GM20000 (cell line): Measurements from ENCODE around the gene AKR1B1.
"Not testable (repeated sequence)": the region's sequence is repeated elsewhere in the genome, so short reads cannot be mapped to it uniquely, and the experiment has no call there.

ENCODE experiments used
- DNase-seq: peaks from one replicate; pipeline ENCODE4 v3.0.0; 2012; ENCODE audit warnings: low spot score
- TF ChIP-seq, protein P1 (sequence below): IDR thresholded peaks from 2 replicates; pipeline ENCODE4 v1.5.1; 2012; ENCODE audit warnings: mild to moderate bottlenecking, control low read depth; ENCODE audit errors: extremely low read depth, missing control alignments

The AKR1B1 gene

DNA sequence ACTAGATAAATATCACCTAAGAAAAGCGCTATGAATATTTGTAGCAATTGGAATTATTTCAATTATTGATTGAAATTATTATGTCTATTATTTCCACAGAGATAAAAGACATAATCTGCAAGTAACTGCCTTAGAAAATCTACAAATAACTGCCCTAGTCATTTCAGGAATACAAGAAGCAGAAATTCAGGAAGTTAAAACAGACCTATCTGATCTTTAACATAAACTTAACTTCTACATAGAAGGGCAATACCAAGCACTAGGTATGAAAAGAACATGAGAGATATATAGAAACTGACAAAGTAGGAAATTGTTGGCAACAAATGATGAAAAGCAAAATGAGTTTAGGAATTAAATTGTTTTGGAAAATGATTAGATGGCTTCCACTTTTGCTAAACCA, 36.6 kb upstream of the AKR1B1 start:
- no peak for DNase-seq
- TF ChIP-seq, protein P1, sequence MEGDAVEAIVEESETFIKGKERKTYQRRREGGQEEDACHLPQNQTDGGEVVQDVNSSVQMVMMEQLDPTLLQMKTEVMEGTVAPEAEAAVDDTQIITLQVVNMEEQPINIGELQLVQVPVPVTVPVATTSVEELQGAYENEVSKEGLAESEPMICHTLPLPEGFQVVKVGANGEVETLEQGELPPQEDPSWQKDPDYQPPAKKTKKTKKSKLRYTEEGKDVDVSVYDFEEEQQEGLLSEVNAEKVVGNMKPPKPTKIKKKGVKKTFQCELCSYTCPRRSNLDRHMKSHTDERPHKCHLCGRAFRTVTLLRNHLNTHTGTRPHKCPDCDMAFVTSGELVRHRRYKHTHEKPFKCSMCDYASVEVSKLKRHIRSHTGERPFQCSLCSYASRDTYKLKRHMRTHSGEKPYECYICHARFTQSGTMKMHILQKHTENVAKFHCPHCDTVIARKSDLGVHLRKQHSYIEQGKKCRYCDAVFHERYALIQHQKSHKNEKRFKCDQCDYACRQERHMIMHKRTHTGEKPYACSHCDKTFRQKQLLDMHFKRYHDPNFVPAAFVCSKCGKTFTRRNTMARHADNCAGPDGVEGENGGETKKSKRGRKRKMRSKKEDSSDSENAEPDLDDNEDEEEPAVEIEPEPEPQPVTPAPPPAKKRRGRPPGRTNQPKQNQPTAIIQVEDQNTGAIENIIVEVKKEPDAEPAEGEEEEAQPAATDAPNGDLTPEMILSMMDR: no peak

DNA sequence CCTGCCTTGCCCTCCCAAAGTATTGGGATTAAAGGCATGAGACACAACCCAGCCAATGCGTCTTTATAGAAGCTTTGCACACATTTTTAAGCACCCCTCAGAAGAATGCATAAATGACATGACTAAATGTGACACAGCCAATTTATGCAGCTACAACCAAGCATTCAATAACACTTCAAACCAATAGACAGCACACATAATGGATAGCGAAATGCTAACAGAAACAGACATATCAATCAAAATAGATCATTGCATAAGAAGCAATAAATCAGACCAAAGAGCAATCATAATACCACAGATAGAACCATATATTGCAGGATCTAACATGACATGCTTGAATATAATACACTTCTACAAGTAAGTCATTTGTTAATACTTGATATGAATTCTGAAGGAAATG, 34.2 kb upstream of the AKR1B1 start:
- TF ChIP-seq, protein P1: no peak
- DNase-seq: no peak

DNA sequence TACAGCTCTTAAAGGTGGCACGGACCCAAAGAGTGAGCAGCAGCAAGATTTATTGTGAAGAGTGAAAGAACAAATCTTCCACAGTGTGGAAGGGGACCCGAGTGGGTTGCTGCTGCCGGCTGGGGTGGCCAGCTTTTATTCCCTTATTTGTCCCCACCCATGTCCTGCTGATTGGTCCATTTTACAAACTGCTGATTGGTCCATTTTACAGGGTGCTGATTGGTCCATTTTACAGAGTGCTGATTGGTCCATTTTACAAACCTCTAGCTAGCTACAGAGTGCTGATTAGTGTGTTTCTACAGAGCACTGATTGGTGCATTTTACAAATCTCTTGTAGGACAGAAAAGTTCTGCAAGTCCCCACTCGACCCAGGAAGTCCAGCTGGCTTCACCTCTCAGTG, 28.8 kb upstream of the AKR1B1 start:
- not testable (repeated sequence) for DNase-seq

DNA sequence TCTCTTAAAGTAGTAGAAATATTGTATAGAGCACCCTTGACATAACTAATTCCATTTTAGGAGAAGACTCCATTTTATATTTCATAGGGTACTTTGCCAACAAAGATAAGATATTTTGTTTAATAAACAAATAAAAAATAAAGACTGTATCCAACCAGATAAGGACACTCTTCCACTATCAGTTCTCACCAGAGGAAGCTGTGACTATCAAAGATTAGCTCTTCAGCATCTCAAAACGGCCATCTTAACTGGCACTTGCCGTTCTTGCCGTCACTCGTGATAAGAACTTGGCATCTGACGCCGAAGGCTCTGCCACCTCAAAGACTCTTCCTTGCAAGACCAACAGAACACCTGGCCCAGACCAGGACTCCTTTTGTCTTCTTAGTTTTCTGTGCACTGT, 26.3 kb upstream of the AKR1B1 start:
- TF ChIP-seq, protein P1: no peak
- DNase-seq: no peak

DNA sequence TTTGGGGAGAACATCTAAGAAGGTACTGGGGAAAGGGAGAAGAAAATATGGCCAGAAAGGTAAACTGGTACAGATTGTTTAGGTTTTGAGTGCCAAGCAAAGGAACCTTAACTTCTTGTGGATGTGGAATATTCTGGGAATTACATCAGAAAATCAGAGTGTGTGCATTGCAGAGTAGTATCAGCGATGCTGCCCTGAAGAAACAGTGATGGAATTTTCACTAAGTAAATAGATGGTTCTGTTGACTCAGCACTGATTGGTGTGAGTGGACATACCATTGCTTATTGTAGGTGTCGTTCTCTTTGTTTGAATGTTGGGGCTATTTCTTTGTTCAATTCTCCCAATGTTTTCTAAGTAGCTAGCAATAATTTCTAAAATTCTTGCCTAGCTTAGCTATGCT, 24.4 kb upstream of the AKR1B1 start:
- TF ChIP-seq, protein P1: no peak
- DNase-seq: no peak

DNA sequence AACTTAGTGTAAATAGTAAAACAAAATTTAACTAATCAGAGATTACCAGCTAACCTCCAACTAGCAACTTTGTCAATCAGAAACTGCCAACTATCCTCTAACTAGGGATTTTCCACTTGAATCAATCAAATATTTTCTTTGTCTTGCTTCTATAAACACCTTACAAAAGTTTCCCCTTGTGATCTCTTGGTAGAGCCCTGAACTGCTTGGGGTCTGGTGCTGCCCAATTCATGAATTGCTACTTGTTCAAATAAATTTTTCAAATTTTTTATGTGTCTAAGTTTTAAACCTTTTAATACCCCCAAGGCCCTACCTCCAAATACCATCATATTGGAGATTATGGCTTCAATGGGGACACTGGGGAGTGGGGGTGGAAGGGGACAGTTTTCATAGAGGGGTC, 24.0 kb upstream of the AKR1B1 start:
- TF ChIP-seq, protein P1: no peak
- DNase-seq: no peak

DNA sequence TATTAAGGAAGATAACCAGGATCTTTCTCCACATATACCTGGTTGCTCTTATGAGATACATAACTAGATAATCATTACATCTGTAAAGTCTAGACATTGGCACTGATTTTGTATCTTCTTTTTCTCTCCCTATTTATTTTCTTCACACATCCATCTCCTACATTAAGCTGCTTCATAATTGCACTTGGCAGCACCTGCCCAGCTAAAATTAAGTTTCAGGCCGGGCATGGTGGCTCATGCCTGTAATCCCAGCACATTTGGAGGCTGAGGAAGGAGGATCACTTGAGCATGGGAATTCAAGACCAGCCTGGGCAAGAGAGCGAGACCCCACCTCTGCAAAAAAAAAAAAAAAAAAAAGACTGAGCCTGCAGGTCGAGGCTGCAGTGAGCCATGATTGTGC, 22.3 kb upstream of the AKR1B1 start:
- TF ChIP-seq, protein P1: no peak

DNA sequence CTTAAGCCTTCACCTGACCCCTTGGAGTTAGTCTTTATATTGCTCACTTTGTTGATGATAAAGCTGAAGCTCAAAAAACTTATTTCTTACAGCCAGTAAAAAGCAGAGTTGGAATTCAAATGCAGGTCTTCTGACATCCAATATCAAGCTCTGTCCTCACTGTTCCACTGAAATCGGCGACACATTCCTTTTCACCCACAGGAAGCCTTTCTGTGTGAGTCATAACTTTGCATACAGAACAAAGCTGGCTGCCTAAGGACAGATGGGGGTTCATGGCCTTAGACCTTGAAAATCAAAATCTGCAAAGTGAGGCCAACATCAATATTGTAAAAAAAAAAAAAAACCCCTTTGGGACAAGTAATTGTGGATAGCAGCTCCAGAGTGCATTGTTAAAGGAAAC, 21.8 kb upstream of the AKR1B1 start:
- TF ChIP-seq, protein P1: no peak
- DNase-seq: no peak

More for the DNA sequence above, 22.3 kb upstream of the AKR1B1 start:
- no peak for DNase-seq
